Endothelial cell of umbilical vein (primary cell): ENCODE data around the gene RBBP5. TPM values are rescaled to one million over a fixed set of nuclear protein-coding genes. Genes with fewer than 3 reads are reported as not detected.

Source experiments
- BruUV-seq: library from RNA; stranded (reverse); fragments of 400-500 nt; replicated peaks from 2 replicates; lab custom pipeline; 2021; lab: Mats Ljungman, UMichigan
- CTCF ChIA-PET: fragments of 300-600, 350-600 bp; sonication (Branson Sonifier 250); formaldehyde crosslinking; loops from one replicate; lab custom pipeline; 2021; ENCODE audit warnings: antibody characterized with exemption, inconsistent platforms; lab: Charles Lee
- POLR2A ChIA-PET: fragments of 300-600, 350-600 bp; sonication (Branson Sonifier 250); formaldehyde crosslinking; loops from one replicate; lab custom pipeline; 2021; ENCODE audit warnings: antibody characterized with exemption, inconsistent platforms; lab: Charles Lee
- DNase-seq: peaks from one replicate; pipeline ENCODE4 v3.0.0-alpha.2; 2011; ENCODE audit warnings: low read depth, low spot score
- FAIRE-seq: peaks from 2 replicates; lab custom pipeline; 2011; peaks lifted over from hg19 to GRCh38; lab: Jason Lieb, UNC
- H2AFZ ChIP-seq: 2 replicates; pipeline ENCODE4 v1.6.0; 2012; ENCODE audit warnings: low read depth, low read length, control low read depth, inconsistent platforms
- H3K27ac ChIP-seq: 2 replicates; pipeline ENCODE4 v1.5.1; 2011; ENCODE audit warnings: low read depth, mild to moderate bottlenecking, control low read depth, low read length, moderate library complexity; ENCODE audit not compliant: insufficient read depth
- H3K27me3 ChIP-seq, 2 experiments: 2 replicates each; pipeline versions ENCODE4 v1.6.0 to v1.6.1; 2011; ENCODE audit warnings: low read length in 2 of 2, mixed read lengths in 1 of 2; ENCODE audit not compliant: control insufficient read depth in 2 of 2, insufficient read depth in 2 of 2
- H3K36me3 ChIP-seq, 2 experiments: 2 replicates in 1 of 2; 3 replicates in 1 of 2; pipeline ENCODE4 v1.5.1; 2011; ENCODE audit warnings: low read length in 2 of 2, mild to moderate bottlenecking in 1 of 2, moderate library complexity in 1 of 2; ENCODE audit not compliant: control insufficient read depth in 2 of 2, insufficient read depth in 2 of 2; ENCODE audit errors: extremely low read depth in 1 of 2
- H3K4me1 ChIP-seq: 3 replicates; pipeline ENCODE4 v1.5.1; 2011; ENCODE audit warnings: mild to moderate bottlenecking, low read length; ENCODE audit not compliant: control insufficient read depth, insufficient read depth; ENCODE audit errors: extremely low read depth
- H3K4me2 ChIP-seq: 2 replicates; pipeline ENCODE4 v1.6.1; 2011; ENCODE audit warnings: low read length, control low read depth, mixed read lengths; ENCODE audit not compliant: insufficient read depth
- H3K4me3 ChIP-seq, 3 experiments: fragments of 200-600 bp in 1 of 3; sonication (generic), shearing (Covaris generic) in 1 of 3; replicated peaks in 1 of 3; 2 replicates each; pipeline ENCODE4 v1.5.1; 2011 to 2016; ENCODE audit warnings: control low read depth in 3 of 3, low read length in 3 of 3, mild to moderate bottlenecking in 2 of 3, inconsistent platforms in 1 of 3, low read depth in 1 of 3, moderate library complexity in 1 of 3; ENCODE audit not compliant: insufficient read depth in 1 of 3
- H3K79me2 ChIP-seq: 2 replicates; pipeline ENCODE4 v1.6.0; 2012; ENCODE audit warnings: low read length, inconsistent platforms; ENCODE audit not compliant: control insufficient read depth, insufficient read depth
- H3K9ac ChIP-seq: replicated peaks from 2 replicates; pipeline ENCODE3; 2011; ENCODE audit warnings: low read length, control low read depth; ENCODE audit not compliant: insufficient read depth; ENCODE audit errors: extremely low read depth
- H3K9me1 ChIP-seq: replicated peaks from 3 replicates; pipeline ENCODE4 v1.6.0; 2011; ENCODE audit warnings: mild to moderate bottlenecking, low read length; ENCODE audit not compliant: control insufficient read depth, insufficient read depth; ENCODE audit errors: extremely low read depth
- H3K9me3 ChIP-seq: replicated peaks from 2 replicates; pipeline ENCODE4 v1.5.1; 2012; ENCODE audit warnings: low read length, inconsistent platforms; ENCODE audit not compliant: control insufficient read depth, insufficient read depth
- H4K20me1 ChIP-seq: replicated peaks from 2 replicates; pipeline ENCODE3; 2011; ENCODE audit warnings: mild to moderate bottlenecking, low read length; ENCODE audit not compliant: control insufficient read depth, insufficient read depth; ENCODE audit errors: extremely low read depth
- CTCF ChIP-seq, 2 donors: IDR thresholded peaks; 1 replicate in 1 of 2; 2 replicates in 1 of 2; pipeline ENCODE4 v1.5.1; 2011; ENCODE audit warnings: low read length in 2 of 2, mild to moderate bottlenecking in 2 of 2, moderate library complexity in 2 of 2, control low read depth in 1 of 2, inconsistent platforms in 1 of 2, low read depth in 1 of 2; ENCODE audit not compliant: insufficient read depth in 1 of 2; ENCODE audit errors: extremely low read depth in 1 of 2
- EZH2 ChIP-seq: IDR thresholded peaks from 2 replicates; pipeline ENCODE4 v1.6.1; 2012; ENCODE audit warnings: borderline replicate concordance, low read depth, mild to moderate bottlenecking, moderate library complexity, low read length, inconsistent platforms; ENCODE audit not compliant: severe bottlenecking
- FOS ChIP-seq: IDR thresholded peaks from 2 replicates; pipeline ENCODE4 v1.6.1; 2011; ENCODE audit warnings: mild to moderate bottlenecking, low read length, moderate library complexity, borderline replicate concordance; ENCODE audit not compliant: insufficient read depth
- GATA2 ChIP-seq: IDR thresholded peaks from 2 replicates; pipeline ENCODE4 v1.7.0; 2011; ENCODE audit warnings: low read depth, mild to moderate bottlenecking, moderate library complexity, mixed read lengths, low read length; ENCODE audit not compliant: insufficient read length, insufficient read depth
- JUN ChIP-seq: IDR thresholded peaks from 2 replicates; pipeline ENCODE4 v1.6.1; 2011; ENCODE audit warnings: borderline replicate concordance, low read depth; ENCODE audit not compliant: insufficient read length, insufficient read depth
- MAX ChIP-seq: IDR thresholded peaks from 2 replicates; pipeline ENCODE4 v1.6.1; 2011; ENCODE audit not compliant: insufficient read depth, insufficient read length
- MYC ChIP-seq: IDR thresholded peaks from one replicate; pipeline ENCODE4 v1.6.1; 2011; ENCODE audit warnings: mild to moderate bottlenecking, low read depth, low read length
- POLR2A ChIP-seq: IDR thresholded peaks from 2 replicates; pipeline ENCODE4 v1.6.1; 2012; ENCODE audit warnings: low read depth, mild to moderate bottlenecking, control low read depth, low read length
- POLR2AphosphoS5 ChIP-seq: IDR thresholded peaks from 2 replicates; pipeline ENCODE4 v1.6.1; 2012; ENCODE audit warnings: low read depth, mild to moderate bottlenecking, control low read depth, low read length, moderate library complexity; ENCODE audit not compliant: insufficient read depth
- dilution Hi-C: fragments of 300-500 bp; cut with MboI; formaldehyde crosslinking; loops from one replicate; pipeline ENCODE4 v1.15.0; 2019; ENCODE audit warnings: low sequenced_read_pairs; ENCODE audit not compliant: extremely low pct_ligation_motif_present
- intact Hi-C: fragments of 100-400 bp; cut with micrococcal nuclease; formaldehyde crosslinking; loops from one replicate; pipeline ENCODE4 v1.10.0; 2022
- polyA plus RNA-seq, 4 experiments: library from polyadenylated mRNA; depleted of rRNA in 3 of 4; stranded (reverse) in 3 of 4; unstranded in 1 of 4; fragments of >200 nt; gene quantifications; 2 replicates each; pipeline versions ENCODE4 v1.2.1 to v1.2.3, GENCODE V29; 2011 to 2012; ENCODE audit warnings: missing spikeins in 1 of 4
- total RNA-seq: library from RNA; stranded (reverse); gene quantifications from 2 replicates; pipeline ENCODE4 v1.2.3, GENCODE V29; 2021

Gene RBBP5
- total and polyA plus RNA-seq, 2 donors (not counting 3 experiments of a cell fraction or from before 2014, with no cell fraction given) = 5.8 to 14.2 TPM

GRCh38 chr1:205053296-205053695 lies 68.5 kb downstream of the RBBP5 start:
- Histone ChIP-seq H3K79me2 (no peaks in the 10 kb centered on the region), H3K9ac (no peak overlapping the region), H4K20me1 (no peaks in the 10 kb centered on the region), H3K4me1 (no peaks in the 10 kb centered on the region), H3K36me3 (no peaks in the 10 kb centered on the region), H3K27me3 (no peaks in the 10 kb centered on the region), H3K27ac (no peak overlapping the region), H2AFZ (no peak overlapping the region), H3K4me2 (no peak overlapping the region), H3K9me1 (no peaks in the 10 kb centered on the region), H3K4me3 (no peak overlapping the region), H3K9me3 (no peaks in the 10 kb centered on the region)
- POLR2A ChIA-PET = no interaction called here
- TF ChIP-seq MYC (no peak), EZH2 (no peak), POLR2A (no peak), CTCF (IDR thresholded peaks at IDR 0.05; ENCODE audit: extremely low read depth in 1 of 2, insufficient read depth in 1 of 2, low read depth in 1 of 2, low read length in 2 of 2) (no peak), FOS (no peak), MAX (no peak)
- no peak for FAIRE-seq
- intact Hi-C loops (no loop called here), dilution Hi-C loops (no loop called here)
- CTCF ChIA-PET = interaction anchor here (0.6 to 3.1 kb wide), 2 partner anchors 8 to 9 kb away, joined by 3 to 31 read pairs; no protein-coding TSS in a partner anchor
- BruUV-seq = no TSS peak
- no peak for DNase-seq

GRCh38 chr1:205052690-205053089 lies 69.1 kb downstream of the RBBP5 start:
- DNase-seq (no peak), FAIRE-seq (no peak)
- intact Hi-C loops (no loop called here), dilution Hi-C loops (no loop called here)
- H3K9me1 ChIP-seq = no peaks in the 10 kb centered on the region
- H3K36me3 ChIP-seq = no peaks in the 10 kb centered on the region
- CTCF ChIA-PET = interaction anchor here (0.6 to 3.1 kb wide), 2 partner anchors 9 to 10 kb away, joined by 3 to 31 read pairs; no protein-coding TSS in a partner anchor
- no peaks in the 10 kb centered on the region for H3K9me3 ChIP-seq
- no peak overlapping the region for H3K4me3 ChIP-seq
- BruUV-seq = no TSS peak
- no peaks in the 10 kb centered on the region for H3K27me3 ChIP-seq
- H3K79me2 ChIP-seq = no peaks in the 10 kb centered on the region
- POLR2A ChIA-PET = no interaction called here
- H4K20me1 ChIP-seq = no peaks in the 10 kb centered on the region
- no peaks in the 10 kb centered on the region for H3K4me1 ChIP-seq
- H3K9ac ChIP-seq = no peak overlapping the region
- no peak overlapping the region for H3K27ac ChIP-seq
- TF ChIP-seq MYC (no peak), JUN (no peak), POLR2AphosphoS5 (no peak), GATA2 (no peak), MAX (no peak), CTCF (IDR thresholded peaks at IDR 0.05; ENCODE audit: extremely low read depth in 1 of 2, insufficient read depth in 1 of 2, low read depth in 1 of 2, low read length in 2 of 2) (no peak), FOS (no peak)
- no peak overlapping the region for H3K4me2 ChIP-seq
- no peak overlapping the region for H2AFZ ChIP-seq
